ENCODE results near the gene RAPGEF4. TPM values are rescaled to one million over a fixed set of nuclear protein-coding genes. Genes with fewer than 3 reads are reported as not detected.

The RAPGEF4 gene
- total and polyA plus RNA-seq, 2 of the 4 experiments (the other 2 are of a cell fraction), result 1.7 to 3.2 TPM

- CTCF ChIA-PET, result no interaction called here
- Histone ChIP-seq H3K14ac (replicated peaks; ENCODE audit: low read depth, low read length) (no peak overlapping the region), H4K91ac (ENCODE audit: insufficient read depth, low read depth, low read length) (no peak overlapping the region), H3K27me3 (ENCODE audit: control insufficient read depth, insufficient read depth, low read length) (no peaks in the 10 kb centered on the region), H3K36me3 (ENCODE audit: control insufficient read depth, insufficient read depth, low read length) (no peaks in the 10 kb centered on the region), H4K5ac (ENCODE audit: low read depth, low read length) (no peak overlapping the region), H3K79me1 (ENCODE audit: low read depth in 1 of 2, low read length in 2 of 2) (no peaks in the 10 kb centered on the region), H2AK9ac (replicated peaks; ENCODE audit: low read depth, low read length, poor library complexity) (no peak overlapping the region), H2BK120ac (ENCODE audit: low read depth, low read length) (no peak overlapping the region), H3K4me2 (ENCODE audit: low read depth, low read length) (no peak overlapping the region), H2AK5ac (ENCODE audit: low read depth, low read length) (no peak overlapping the region), H3K18ac (ENCODE audit: low read depth, low read length) (no peak overlapping the region), H3K4ac (ENCODE audit: low read depth, low read length) (no peak overlapping the region), H2BK15ac (ENCODE audit: low read depth, low read length) (no peak overlapping the region), H2BK20ac (ENCODE audit: low read depth, low read length) (no peak overlapping the region), H3K9ac (ENCODE audit: low read depth, low read length) (no peak overlapping the region), H4K20me1 (ENCODE audit: insufficient read depth, low read length) (no peaks in the 10 kb centered on the region), H3K23ac (ENCODE audit: low read depth, low read length) (no peak overlapping the region), H3K4me3 (ENCODE audit: insufficient read depth, low read depth, low read length) (no peak overlapping the region), H3K56ac (ENCODE audit: extremely low read depth, insufficient read depth, low read length) (no peak overlapping the region), H2BK5ac (ENCODE audit: low read depth, low read length, poor library complexity, severe bottlenecking) (no peak overlapping the region), H3K9me3 (ENCODE audit: control insufficient read depth, insufficient read depth, low read length) (no peaks in the 10 kb centered on the region), H3K27ac (ENCODE audit: insufficient read depth, low read length) (no peak overlapping the region), H2AFZ (replicated peaks; ENCODE audit: low read length, poor library complexity) (no peak overlapping the region), H3K9me1 (ENCODE audit: insufficient read depth, low read length) (0 out of 2 replicates have a peak, but pooled peaks cover 4% of the 10 kb centered on the region), H3K4me1 (ENCODE audit: control insufficient read depth, insufficient read depth, low read length) (no peaks in the 10 kb centered on the region; the same call in 1 of the 2 replicates), H4K8ac (ENCODE audit: low read depth in 2 of 2, low read length in 2 of 2) (no peak overlapping the region)
- POLR2A ChIA-PET (ENCODE audit: unreplicated experiment), result no interaction called here
- BruUV-seq (replicated peaks), result no TSS peak
- ATAC-seq (ENCODE audit: low read depth), result no peak
- WGBS, 2 experiments (ENCODE audit: extremely low coverage in 2 of 2, insufficient read length in 1 of 2), result 60% methylated on average over 1 of the region's 2 CpGs; no CpG with 5 or more reads in 1 of the 2 experiments
- intact Hi-C loops (cut with micrococcal nuclease), result no loop called here
- DNase-seq, result peak; percentile 31
- in situ Hi-C loops (cut with MboI; ENCODE audit: low sequenced_read_pairs), result no loop called here
- TF ChIP-seq RCOR1 (IDR thresholded peaks at IDR 0.05; ENCODE audit: insufficient replicate concordance, low read length), result no peak
- dilution Hi-C loops (cut with HindIII; ENCODE audit: low sequenced_read_pairs, unreplicated experiment), result no loop called here
Measured at GRCh38 chr2:172722481-172722880, 13.2 kb upstream of the RAPGEF4 start.

Data from IMR-90 (cell line).